ENCODE measurements around the gene HAP1. TPM values are rescaled to one million over a fixed set of nuclear protein-coding genes. Genes with fewer than 3 reads are reported as not detected.
"Not testable (repeated sequence)": the region's sequence is repeated elsewhere in the genome, so short reads cannot be mapped to it uniquely, and the experiment has no call there.

Gene HAP1
- total RNA-seq, 1 experiment from 2014 or later = 0.11 TPM

GRCh38 chr17:41691031-41691777, 43.2 kb downstream of the HAP1 start:
- DNase-seq (ENCODE audit: low read depth) = no peak

- DNase-seq (ENCODE audit: low read depth) = no peak
Observed at GRCh38 chr17:41690497-41690896, 43.9 kb downstream of the HAP1 start.

- peak; percentile 44 for DNase-seq (ENCODE audit: low read depth)
Observed at GRCh38 chr17:41689497-41690299, 44.7 kb downstream of the HAP1 start.

- peak; percentile 100 for DNase-seq (ENCODE audit: low read depth)
Observed at GRCh38 chr17:41688641-41689496, 45.6 kb downstream of the HAP1 start, which contains the start of gene EIF1. TSS of gene EIF1 (plus strand) at chr17:41688885. CDS start at chr17:41689039, 154 bp downstream.

GRCh38 chr17:41687828-41688640, 46.4 kb downstream of the HAP1 start:
- DNase-seq (ENCODE audit: low read depth) = peak; percentile 67

GRCh38 chr17:41686281-41686680, 48.2 kb downstream of the HAP1 start:
- no peak for DNase-seq (ENCODE audit: low read depth)

GRCh38 chr17:41685753-41686152, 48.7 kb downstream of the HAP1 start:
- DNase-seq (ENCODE audit: low read depth) = not testable (repeated sequence)

- DNase-seq (ENCODE audit: low read depth) = no peak
Observed at GRCh38 chr17:41684035-41684434, 50.4 kb downstream of the HAP1 start.

GRCh38 chr17:41683441-41684007, 50.9 kb downstream of the HAP1 start:
- no peak for DNase-seq (ENCODE audit: low read depth)

GRCh38 chr17:41682631-41683030, 51.8 kb downstream of the HAP1 start:
- no peak for DNase-seq (ENCODE audit: low read depth)

- DNase-seq (ENCODE audit: low read depth) = no peak
Observed at GRCh38 chr17:41681776-41682175, 52.7 kb downstream of the HAP1 start.

- no peak for DNase-seq (ENCODE audit: low read depth)
Observed at GRCh38 chr17:41680426-41681040, 53.9 kb downstream of the HAP1 start.

- DNase-seq (ENCODE audit: low read depth) = no peak
Observed at GRCh38 chr17:41679740-41680425, 54.6 kb downstream of the HAP1 start.

GRCh38 chr17:41678907-41679739, 55.3 kb downstream of the HAP1 start:
- peak; percentile 88 for DNase-seq (ENCODE audit: low read depth)

GRCh38 chr17:41678411-41678906, 56.0 kb downstream of the HAP1 start:
- peak; percentile 69 for DNase-seq (ENCODE audit: low read depth)

- no peak for DNase-seq (ENCODE audit: low read depth)
Observed at GRCh38 chr17:41676058-41676419, 58.4 kb downstream of the HAP1 start.

- not testable (repeated sequence) for DNase-seq (ENCODE audit: low read depth)
Observed at GRCh38 chr17:41675157-41676057, 59.0 kb downstream of the HAP1 start.

All from Daoy (cell line).